Activated CD8-positive, alpha-beta memory T cell treated with anti-CD3 and anti-CD28 coated beads, Interleukin-2, amount 50 U/mL, for 24 hours (primary cell): ENCODE measurements around the gene PTPN4.
"Not testable (repeated sequence)": the region's sequence is repeated elsewhere in the genome, so short reads cannot be mapped to it uniquely, and the experiment has no call there.

Experiments
- DNase-seq: peaks from one replicate; pipeline ENCODE4 v3.0.0-alpha.2; 2020; ENCODE audit errors: extremely low read depth

PTPN4 gene

DNA sequence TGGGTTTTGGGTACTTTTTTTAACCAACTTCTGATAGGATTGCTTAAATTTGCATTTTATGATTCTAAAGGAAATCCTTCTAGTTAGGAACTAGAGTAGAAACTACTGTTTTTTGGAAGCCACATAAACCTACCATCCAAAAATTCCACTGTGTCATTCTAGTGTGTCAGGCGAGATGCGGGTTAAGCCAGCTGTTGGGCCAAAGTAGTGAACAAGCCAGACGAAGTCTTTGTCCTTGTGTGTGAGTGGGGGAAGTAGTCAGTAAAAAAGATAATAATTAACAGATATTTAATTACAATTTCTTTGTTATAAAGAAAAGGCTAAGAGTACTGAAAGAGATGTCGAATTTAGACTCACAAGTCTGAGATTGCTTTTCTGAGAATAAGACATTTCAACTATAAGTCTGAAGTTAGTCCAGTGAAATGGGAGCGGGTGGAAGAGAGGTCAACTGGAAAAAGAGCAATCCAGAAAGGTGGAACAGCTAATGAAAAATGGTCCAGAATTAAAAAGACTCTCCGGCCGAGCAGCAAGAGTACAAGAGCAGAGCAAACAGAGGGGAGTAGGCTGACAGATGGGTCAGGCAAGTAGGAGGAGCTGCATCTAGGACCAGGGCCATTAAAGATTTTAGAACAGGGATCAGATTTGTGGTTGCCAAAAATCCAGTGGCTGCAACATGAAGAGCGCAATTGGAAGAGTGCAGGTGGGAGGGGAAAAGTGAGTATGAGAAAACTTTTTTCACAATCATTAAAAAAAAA, 254.7 kb downstream of the PTPN4 start:
- no peak for DNase-seq

- DNase-seq, result no peak
Observed at GRCh38 chr2:120016800-120017199, 257.1 kb downstream of the PTPN4 start.

DNA sequence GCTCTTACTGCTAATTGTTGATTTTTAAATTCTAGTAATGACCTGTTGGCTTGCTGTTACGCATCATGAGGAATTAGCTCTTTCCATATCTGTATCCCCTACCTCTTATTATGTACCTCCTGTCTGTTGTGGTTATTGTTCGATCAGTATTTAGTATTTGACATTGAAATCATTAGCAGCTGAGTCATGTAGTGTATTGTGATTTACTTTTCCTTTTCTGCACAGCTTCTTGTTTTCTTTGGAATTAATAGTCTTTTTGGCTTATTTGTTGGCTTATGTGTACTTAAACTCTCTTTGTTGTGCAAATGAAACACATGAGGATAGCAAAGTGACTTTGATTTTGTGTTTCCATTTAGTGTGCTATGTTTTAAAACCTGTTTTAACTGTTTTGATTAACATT, 257.5 kb downstream of the PTPN4 start:
- DNase-seq, result no peak

- no peak for DNase-seq
Observed at GRCh38 chr2:120018549-120018948, 258.8 kb downstream of the PTPN4 start.

GRCh38 chr2:120020554-120020953, 260.8 kb downstream of the PTPN4 start:
- no peak for DNase-seq

DNA sequence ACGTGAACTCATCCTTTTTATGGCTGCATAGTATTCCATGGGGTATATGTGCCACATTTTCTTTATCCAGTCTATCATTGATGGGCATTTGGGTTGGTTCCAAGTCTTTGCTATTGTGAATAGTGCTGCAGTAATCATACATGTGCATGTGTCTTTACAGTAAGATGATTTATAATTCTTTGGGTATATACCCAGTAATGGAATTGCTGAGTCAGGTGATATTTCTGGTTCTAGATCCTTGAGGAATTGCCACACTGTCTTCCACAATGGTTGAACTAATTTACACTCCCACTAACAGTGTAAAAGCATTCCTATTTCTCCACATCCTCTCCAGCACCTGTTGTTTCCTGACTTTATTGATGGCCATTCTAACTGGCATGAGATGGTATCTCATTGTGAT, 262.8 kb downstream of the PTPN4 start:
- DNase-seq, result not testable (repeated sequence)

- no peak for DNase-seq
Observed at GRCh38 chr2:120026890-120027289, 267.2 kb downstream of the PTPN4 start.

GRCh38 chr2:120028795-120029194, 269.1 kb downstream of the PTPN4 start:
- DNase-seq, result no peak

DNA sequence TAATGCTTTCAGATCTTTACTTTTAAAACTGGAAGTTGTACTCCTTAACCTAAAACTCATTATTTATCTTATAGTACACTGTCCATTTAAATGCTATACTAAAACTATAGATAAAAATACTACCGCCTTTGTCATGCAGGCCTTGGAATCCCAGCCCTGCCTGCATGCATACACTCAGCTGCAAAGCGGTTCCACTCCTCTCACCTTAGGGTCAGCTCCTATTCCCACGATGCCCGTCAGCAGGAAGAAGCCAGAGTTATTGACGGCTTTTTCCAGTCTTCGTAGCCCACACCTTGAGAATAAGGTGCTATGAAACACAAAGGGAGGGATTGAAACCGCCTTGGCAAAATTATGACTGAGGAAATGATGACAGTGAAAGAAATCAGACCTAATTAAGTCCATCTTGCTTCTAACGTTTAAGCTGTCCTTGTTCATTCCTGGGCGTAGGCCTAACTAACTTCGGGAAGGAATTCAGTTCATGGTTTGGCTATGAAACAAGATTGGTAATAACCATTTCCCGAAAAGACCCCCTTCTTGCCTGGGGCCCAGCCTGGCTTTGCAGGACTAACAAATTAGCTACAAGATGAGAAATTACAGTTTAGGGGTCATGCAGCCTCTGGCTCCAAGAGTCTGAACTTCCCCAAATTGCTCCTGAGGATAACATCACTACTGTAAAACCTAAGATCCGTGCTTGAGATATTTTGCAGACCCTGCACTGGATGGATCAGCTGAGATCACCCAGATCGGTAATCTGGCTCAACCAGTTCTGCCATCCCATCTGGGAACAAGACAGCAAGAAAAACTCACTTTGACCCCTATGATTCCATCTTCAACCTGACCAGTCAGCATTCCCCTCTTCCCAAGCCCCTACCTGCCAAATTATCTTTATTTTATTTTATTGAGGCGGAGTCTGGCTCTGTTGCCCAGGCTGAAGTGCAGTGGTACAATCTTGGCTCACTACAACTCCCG, 270.2 kb downstream of the PTPN4 start:
- no peak for DNase-seq

GRCh38 chr2:120032297-120032696, 272.6 kb downstream of the PTPN4 start:
- no peak for DNase-seq
